PC-9 (cell line): ENCODE data around the gene NHSL1.

Experiments
- CTCF ChIP-seq: fragments of 200-600 bp; sonication (generic); conservative IDR thresholded peaks from 2 replicates; pipeline ENCODE4 v1.6.1; 2017; ENCODE audit warnings: mixed run types, antibody characterized with exemption, mild to moderate bottlenecking, moderate library complexity
- EZH2 ChIP-seq: fragments of 200-600 bp; sonication (generic); IDR thresholded peaks from 2 replicates; pipeline ENCODE4 v1.8.0; 2017; ENCODE audit warnings: antibody characterized with exemption, low read depth

GRCh38 chr6:138406443-138406842 is 92.9 kb downstream of the NHSL1 start:
- no peak; the same call in 1 of the 2 replicates for TF ChIP-seq CTCF
- no peak for TF ChIP-seq EZH2
